Tibial nerve (tissue), 4 donors: ENCODE measurements around the gene ZDHHC18.

Experiments used
- EP300 ChIP-seq, 2 donors: sonication (generic); formaldehyde crosslinking; IDR thresholded peaks; one replicate each; pipeline ENCODE4 v1.6.1; 2017; ENCODE audit warnings: antibody characterized with exemption in 2 of 2, mild to moderate bottlenecking in 1 of 2
- POLR2A ChIP-seq, 2 donors: fragments of 450-650 bp; IDR thresholded peaks; one replicate each; pipeline ENCODE4 v1.6.1; 2017; ENCODE audit warnings: antibody characterized with exemption in 2 of 2, mild to moderate bottlenecking in 2 of 2, moderate library complexity in 2 of 2
- TF ChIP-seq, protein P1 (sequence below), 5 experiments: fragments of 200-600 bp in 3 of 5; fragments of 450-650 bp in 2 of 5; sonication (generic) in 3 of 5; IDR thresholded peaks; one replicate each; pipeline ENCODE4 v1.5.1; 2016 to 2019; ENCODE audit warnings: antibody characterized with exemption in 5 of 5, mild to moderate bottlenecking in 3 of 5, moderate library complexity in 2 of 5

DNA sequence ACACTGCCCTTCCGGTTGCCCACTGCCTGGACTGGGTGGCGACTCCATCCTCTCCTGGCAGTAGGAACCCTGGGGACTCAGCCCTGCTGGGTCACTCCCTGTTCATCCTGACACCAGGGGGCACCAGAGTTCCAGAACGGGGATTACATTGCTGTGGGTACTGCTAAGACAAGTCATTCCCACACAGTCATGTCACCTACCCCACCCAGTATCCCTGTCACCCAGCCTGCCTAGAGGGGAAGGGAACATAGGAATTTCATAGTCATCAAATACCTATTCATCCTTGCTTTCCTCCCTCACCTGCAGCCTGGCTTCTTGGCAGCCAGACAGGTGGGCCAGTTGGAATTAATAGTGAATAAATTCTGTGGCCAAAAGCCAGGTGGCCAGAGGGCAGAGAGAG is 26.7 kb downstream of the ZDHHC18 start:
- TF ChIP-seq, protein P1, sequence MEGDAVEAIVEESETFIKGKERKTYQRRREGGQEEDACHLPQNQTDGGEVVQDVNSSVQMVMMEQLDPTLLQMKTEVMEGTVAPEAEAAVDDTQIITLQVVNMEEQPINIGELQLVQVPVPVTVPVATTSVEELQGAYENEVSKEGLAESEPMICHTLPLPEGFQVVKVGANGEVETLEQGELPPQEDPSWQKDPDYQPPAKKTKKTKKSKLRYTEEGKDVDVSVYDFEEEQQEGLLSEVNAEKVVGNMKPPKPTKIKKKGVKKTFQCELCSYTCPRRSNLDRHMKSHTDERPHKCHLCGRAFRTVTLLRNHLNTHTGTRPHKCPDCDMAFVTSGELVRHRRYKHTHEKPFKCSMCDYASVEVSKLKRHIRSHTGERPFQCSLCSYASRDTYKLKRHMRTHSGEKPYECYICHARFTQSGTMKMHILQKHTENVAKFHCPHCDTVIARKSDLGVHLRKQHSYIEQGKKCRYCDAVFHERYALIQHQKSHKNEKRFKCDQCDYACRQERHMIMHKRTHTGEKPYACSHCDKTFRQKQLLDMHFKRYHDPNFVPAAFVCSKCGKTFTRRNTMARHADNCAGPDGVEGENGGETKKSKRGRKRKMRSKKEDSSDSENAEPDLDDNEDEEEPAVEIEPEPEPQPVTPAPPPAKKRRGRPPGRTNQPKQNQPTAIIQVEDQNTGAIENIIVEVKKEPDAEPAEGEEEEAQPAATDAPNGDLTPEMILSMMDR (IDR thresholded peaks at IDR 0.05): peak; percentile 64 to 84 (median 78)
- TF ChIP-seq POLR2A (IDR thresholded peaks at IDR 0.05) (no peak), EP300 (IDR thresholded peaks at IDR 0.05) (no peak)
